Rectal smooth muscle tissue (tissue), 1 donor: ENCODE data around the gene TEX38.
A peak's percentile ranks its signal among the peaks of the same experiment; 100 is the strongest.
"Not testable (repeated sequence)": the region's sequence is repeated elsewhere in the genome, so short reads cannot be mapped to it uniquely, and the experiment has no call there.

Source experiments
- H3K27ac ChIP-seq: one replicate; pipeline ENCODE4 v1.7.0; 2013; ENCODE audit warnings: low read depth, low read length, inconsistent platforms
- H3K27me3 ChIP-seq: one replicate; pipeline ENCODE4 v1.7.0; 2013; ENCODE audit warnings: low read length; ENCODE audit not compliant: control insufficient read depth, insufficient read depth
- H3K36me3 ChIP-seq: one replicate; pipeline ENCODE4 v1.7.0; 2013; ENCODE audit warnings: low read length; ENCODE audit not compliant: control insufficient read depth, insufficient read depth
- H3K4me1 ChIP-seq: one replicate; pipeline ENCODE4 v1.7.0; 2013; ENCODE audit warnings: low read length; ENCODE audit not compliant: control insufficient read depth, insufficient read depth
- H3K4me3 ChIP-seq: one replicate; pipeline ENCODE4 v1.7.0; 2013; ENCODE audit warnings: low read length
- H3K9ac ChIP-seq: one replicate; pipeline ENCODE4 v1.7.0; 2013; ENCODE audit warnings: low read length

TEX38 gene

DNA sequence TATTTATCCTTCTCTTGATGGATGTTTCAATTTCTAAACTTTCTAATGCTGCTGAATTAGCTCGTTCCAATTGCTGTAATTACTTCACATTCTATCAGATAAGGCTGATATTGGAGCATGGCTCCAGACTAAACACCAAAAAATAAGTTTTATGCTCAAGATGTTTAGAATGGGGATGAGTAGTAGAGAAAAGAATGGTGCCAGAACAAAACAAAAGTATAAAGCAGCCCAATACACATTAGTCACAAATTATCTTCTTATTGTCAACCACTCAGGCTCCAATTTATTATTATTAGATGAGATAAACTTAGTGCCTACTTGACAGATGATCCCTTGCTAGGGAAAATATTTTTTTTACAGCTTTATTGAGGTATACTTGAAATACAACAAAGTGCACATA lies 25.3 kb upstream of the TEX38 start:
- Histone ChIP-seq H3K9ac (no peak overlapping the region), H3K36me3 (peaks cover 8% of the 10 kb centered on the region), H3K27me3 (no peaks in the 10 kb centered on the region), H3K27ac (no peak overlapping the region), H3K4me3 (no peak overlapping the region), H3K4me1 (peaks cover 15% of the 10 kb centered on the region)

DNA sequence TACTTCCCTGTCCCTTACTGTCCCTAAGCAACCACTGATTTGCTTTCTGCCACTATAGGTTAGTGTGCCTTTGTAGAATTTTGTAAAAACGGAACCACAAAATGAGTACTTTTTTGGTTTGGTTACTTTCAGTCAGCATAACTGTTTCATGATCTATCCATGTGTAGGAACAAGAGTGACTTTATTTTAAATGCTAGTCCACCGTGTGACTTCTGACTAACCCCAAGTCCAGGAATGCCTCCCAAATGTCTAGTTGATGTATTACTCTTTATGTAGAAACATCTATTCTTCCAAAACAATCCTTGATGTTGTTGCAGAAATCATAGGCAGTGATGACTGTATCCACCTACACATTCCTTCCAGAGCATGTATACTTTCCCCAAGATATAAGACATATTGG lies 24.8 kb upstream of the TEX38 start:
- no peak overlapping the region for H3K4me3 ChIP-seq
- H3K27me3 ChIP-seq, result no peaks in the 10 kb centered on the region
- no peak overlapping the region for H3K9ac ChIP-seq
- peaks cover 8% of the 10 kb centered on the region for H3K36me3 ChIP-seq
- H3K4me1 ChIP-seq, result peaks cover 15% of the 10 kb centered on the region
- no peak overlapping the region for H3K27ac ChIP-seq

- H3K4me3 ChIP-seq, result no peak overlapping the region
- no peak overlapping the region for H3K27ac ChIP-seq
- peaks cover 4% of the 10 kb centered on the region for H3K36me3 ChIP-seq
- H3K4me1 ChIP-seq, result peaks cover 14% of the 10 kb centered on the region
- H3K9ac ChIP-seq, result no peak overlapping the region
- H3K27me3 ChIP-seq, result no peaks in the 10 kb centered on the region
Measured at GRCh38 chr1:46647611-46648010, 24.0 kb upstream of the TEX38 start.

DNA sequence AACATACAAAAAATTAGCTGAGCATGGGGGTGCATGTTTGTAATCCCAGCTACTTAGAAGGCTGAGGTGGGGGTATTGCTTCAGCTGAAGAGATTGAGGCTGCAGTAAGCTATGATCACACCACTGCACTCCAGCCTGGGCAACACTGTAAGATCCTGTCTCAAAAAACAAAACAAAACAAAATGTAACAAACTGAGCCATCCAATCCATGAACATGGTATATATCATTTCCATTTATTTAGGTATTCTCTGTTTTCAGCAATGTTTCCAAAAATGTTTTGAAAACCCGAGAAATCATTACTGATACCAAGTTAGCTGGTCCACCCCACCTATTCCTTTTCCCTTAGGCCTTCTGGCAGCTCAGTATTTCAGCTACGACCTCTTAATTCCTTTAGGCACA lies 21.9 kb upstream of the TEX38 start:
- Histone ChIP-seq H3K9ac (no peak overlapping the region), H3K27me3 (no peaks in the 10 kb centered on the region), H3K36me3 (peaks cover 4% of the 10 kb centered on the region), H3K4me3 (no peak overlapping the region), H3K27ac (no peak overlapping the region), H3K4me1 (peaks cover 12% of the 10 kb centered on the region)

GRCh38 chr1:46650491-46650890 lies 21.2 kb upstream of the TEX38 start:
- H3K4me3 ChIP-seq, result no peak overlapping the region
- peaks cover 10% of the 10 kb centered on the region for H3K4me1 ChIP-seq
- H3K27me3 ChIP-seq, result no peaks in the 10 kb centered on the region
- peaks cover 4% of the 10 kb centered on the region for H3K36me3 ChIP-seq
- H3K27ac ChIP-seq, result no peak overlapping the region
- H3K9ac ChIP-seq, result no peak overlapping the region

GRCh38 chr1:46651152-46651551 lies 20.5 kb upstream of the TEX38 start:
- not testable (repeated sequence) for H3K27me3 ChIP-seq, H3K4me1 ChIP-seq, H3K9ac ChIP-seq, H3K36me3 ChIP-seq, H3K4me3 ChIP-seq, H3K27ac ChIP-seq

GRCh38 chr1:46652321-46653100 lies 19.1 kb upstream of the TEX38 start:
- Histone ChIP-seq H3K27ac (peak overlapping the region; percentile 84), H3K4me1 (peaks cover 10% of the 10 kb centered on the region), H3K36me3 (peaks cover 6% of the 10 kb centered on the region), H3K9ac (no peak overlapping the region), H3K4me3 (no peak overlapping the region), H3K27me3 (no peaks in the 10 kb centered on the region)

- no peak overlapping the region for H3K9ac ChIP-seq
- H3K36me3 ChIP-seq, result peaks cover 6% of the 10 kb centered on the region
- peak overlapping the region; percentile 84 for H3K27ac ChIP-seq
Measured at GRCh38 chr1:46653405-46653958, 18.2 kb upstream of the TEX38 start.

GRCh38 chr1:46654012-46654411 lies 17.6 kb upstream of the TEX38 start:
- Histone ChIP-seq H3K36me3 (peaks cover 6% of the 10 kb centered on the region), H3K4me1 (peaks cover 10% of the 10 kb centered on the region), H3K27me3 (no peaks in the 10 kb centered on the region), H3K9ac (no peak overlapping the region), H3K27ac (peak overlapping the region; percentile 84), H3K4me3 (peak overlapping the region; percentile 50)

More at GRCh38 chr1:46653405-46653958, 18.2 kb upstream of the TEX38 start:
- H3K4me1 ChIP-seq, result peaks cover 10% of the 10 kb centered on the region
- H3K4me3 ChIP-seq, result peak overlapping the region; percentile 50
- no peaks in the 10 kb centered on the region for H3K27me3 ChIP-seq

- H3K27ac ChIP-seq, H3K4me1 ChIP-seq, H3K9ac ChIP-seq, H3K36me3 ChIP-seq, H3K27me3 ChIP-seq, H3K4me3 ChIP-seq: not testable (repeated sequence)
Measured at GRCh38 chr1:46654698-46655097, 17.0 kb upstream of the TEX38 start.

- Histone ChIP-seq H3K4me3 (no peak overlapping the region), H3K27ac (no peak overlapping the region), H3K27me3 (no peaks in the 10 kb centered on the region), H3K36me3 (peaks cover 4% of the 10 kb centered on the region), H3K4me1 (peaks cover 10% of the 10 kb centered on the region), H3K9ac (no peak overlapping the region)
Measured at GRCh38 chr1:46655848-46656247, 15.8 kb upstream of the TEX38 start.

DNA sequence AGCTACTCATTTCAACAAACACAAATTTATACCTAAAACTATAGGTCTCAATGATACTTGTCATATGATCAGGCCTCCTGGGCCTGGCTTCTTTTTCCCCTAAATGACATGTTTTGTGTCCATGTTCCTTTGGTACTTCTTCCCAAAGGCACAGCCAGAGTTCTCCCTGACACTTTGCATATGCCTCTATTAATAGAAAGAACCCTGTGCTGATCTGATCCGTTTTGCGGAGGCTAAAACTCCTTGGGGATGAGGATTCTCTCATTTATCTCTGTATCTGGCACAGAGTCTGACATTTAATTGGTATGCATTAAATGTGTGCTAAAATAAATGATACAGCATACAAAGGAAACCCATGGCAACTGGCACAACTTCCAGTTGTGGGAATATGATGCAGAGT lies 15.0 kb upstream of the TEX38 start:
- peaks cover 4% of the 10 kb centered on the region for H3K36me3 ChIP-seq
- no peak overlapping the region for H3K27ac ChIP-seq
- H3K27me3 ChIP-seq, result no peaks in the 10 kb centered on the region
- no peak overlapping the region for H3K9ac ChIP-seq
- peaks cover 10% of the 10 kb centered on the region for H3K4me1 ChIP-seq
- H3K4me3 ChIP-seq, result no peak overlapping the region

DNA sequence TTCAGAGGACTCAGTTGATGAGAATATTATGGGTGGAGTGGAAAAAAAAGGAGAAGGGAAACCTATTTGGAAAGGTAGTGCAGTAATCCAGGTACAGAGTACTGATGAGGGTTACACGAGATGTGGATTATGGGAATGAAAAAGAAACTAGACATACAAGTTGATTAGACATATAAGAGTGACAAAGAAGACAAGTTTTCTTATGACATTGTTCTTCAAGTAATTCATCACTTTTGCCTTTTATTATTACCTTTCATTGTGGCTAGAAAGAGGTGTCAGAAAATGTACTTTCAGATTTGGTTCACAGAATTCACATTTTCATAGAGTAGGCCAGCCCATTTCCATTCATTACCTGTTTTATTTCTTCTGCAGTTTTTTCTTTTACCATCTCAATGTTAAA lies 13.9 kb upstream of the TEX38 start:
- no peak overlapping the region for H3K4me3 ChIP-seq
- peaks cover 4% of the 10 kb centered on the region for H3K36me3 ChIP-seq
- H3K4me1 ChIP-seq, result peaks cover 6% of the 10 kb centered on the region
- H3K27me3 ChIP-seq, result no peaks in the 10 kb centered on the region
- no peak overlapping the region for H3K27ac ChIP-seq
- no peak overlapping the region for H3K9ac ChIP-seq
